CD4-positive, alpha-beta T cell treated with Interleukin-4 for 1 hour (primary cell): Measurements from ENCODE around the gene SPART.

Experiments
- DNase-seq, 2 donors: peaks; one replicate each; pipeline ENCODE4 v3.0.0-alpha.2; 2020 to 2022

SPART gene

GRCh38 chr13:36346222-36347083 lies at the start of gene SPART:
Gene SPART (minus strand): TSS chr13:36346394. CDS start chr13:36335830, 10,564 bp downstream.
- DNase-seq: peak; percentile 91 to 93

- DNase-seq: no peak
Observed at GRCh38 chr13:36395280-36395679, 49.1 kb upstream of the SPART start.

GRCh38 chr13:36385489-36385888 lies 39.3 kb upstream of the SPART start:
- DNase-seq: no peak

- DNase-seq: no peak
Observed at GRCh38 chr13:36382030-36382429, 35.8 kb upstream of the SPART start.

- no peak for DNase-seq
Observed at GRCh38 chr13:36377826-36378468, 31.8 kb upstream of the SPART start.

- DNase-seq: no peak
Observed at GRCh38 chr13:36374063-36374462, 27.9 kb upstream of the SPART start.

- no peak for DNase-seq
Observed at GRCh38 chr13:36371185-36371584, 25.0 kb upstream of the SPART start.

GRCh38 chr13:36370108-36370429 lies 23.9 kb upstream of the SPART start:
- no peak for DNase-seq

- DNase-seq: no peak
Observed at GRCh38 chr13:36369268-36370107, 23.3 kb upstream of the SPART start.

- DNase-seq: no peak
Observed at GRCh38 chr13:36366031-36366430, 19.8 kb upstream of the SPART start.

- no peak for DNase-seq
Observed at GRCh38 chr13:36363366-36363863, 17.2 kb upstream of the SPART start.

GRCh38 chr13:36362914-36363313 lies 16.7 kb upstream of the SPART start:
- DNase-seq: no peak

- no peak for DNase-seq
Observed at GRCh38 chr13:36362251-36362650, 16.1 kb upstream of the SPART start.

GRCh38 chr13:36360903-36361302 lies 14.7 kb upstream of the SPART start:
- DNase-seq: no peak

- no peak for DNase-seq
Observed at GRCh38 chr13:36359301-36359950, 13.2 kb upstream of the SPART start.

GRCh38 chr13:36358175-36358718 lies 12.1 kb upstream of the SPART start:
- DNase-seq: no peak

- DNase-seq: no peak
Observed at GRCh38 chr13:36357692-36358091, 11.5 kb upstream of the SPART start.

GRCh38 chr13:36357231-36357630 lies 11.0 kb upstream of the SPART start:
- DNase-seq: no peak

- no peak for DNase-seq
Observed at GRCh38 chr13:36356058-36356457, 9.9 kb upstream of the SPART start.

- DNase-seq: no peak
Observed at GRCh38 chr13:36355632-36356031, 9.4 kb upstream of the SPART start.

- no peak for DNase-seq
Observed at GRCh38 chr13:36354842-36355623, 8.8 kb upstream of the SPART start.

GRCh38 chr13:36353001-36353400 lies 6.8 kb upstream of the SPART start:
- DNase-seq: no peak
